Activated naive CD8-positive, alpha-beta T cell (primary cell): ENCODE measurements around the gene HECTD1.
"Not testable (repeated sequence)": the region's sequence is repeated elsewhere in the genome, so short reads cannot be mapped to it uniquely, and the experiment has no call there.

Experiments used
- H3K27ac Mint-ChIP-seq: one replicate; pipeline ENCODE4 v1.8.0; 2021; ENCODE audit warnings: mixed read lengths
- H3K27me3 Mint-ChIP-seq: one replicate; pipeline ENCODE4 v1.8.0; 2021; ENCODE audit warnings: mixed read lengths
- H3K36me3 Mint-ChIP-seq: one replicate; pipeline ENCODE4 v1.8.0; 2021; ENCODE audit warnings: mixed read lengths
- H3K4me1 Mint-ChIP-seq: one replicate; pipeline ENCODE4 v1.8.0; 2021; ENCODE audit warnings: low read depth, mixed read lengths
- H3K4me3 Mint-ChIP-seq: one replicate; pipeline ENCODE4 v1.8.0; 2021; ENCODE audit warnings: mild to moderate bottlenecking, mixed read lengths
- H3K9me3 Mint-ChIP-seq: one replicate; pipeline ENCODE4 v1.8.0; 2021; ENCODE audit warnings: low read depth, mixed read lengths

The HECTD1 gene

GRCh38 chr14:31208546-31209424 is 1.2 kb upstream of the HECTD1 start:
- H3K9me3 Mint-ChIP-seq = no peaks in the 10 kb centered on the region
- H3K36me3 Mint-ChIP-seq = peaks cover 5% of the 10 kb centered on the region
- H3K4me3 Mint-ChIP-seq = peak overlapping the region; percentile 95
- peak overlapping the region; percentile 99 for H3K27ac Mint-ChIP-seq
- no peaks in the 10 kb centered on the region for H3K27me3 Mint-ChIP-seq
- H3K4me1 Mint-ChIP-seq = peaks cover 47% of the 10 kb centered on the region

DNA sequence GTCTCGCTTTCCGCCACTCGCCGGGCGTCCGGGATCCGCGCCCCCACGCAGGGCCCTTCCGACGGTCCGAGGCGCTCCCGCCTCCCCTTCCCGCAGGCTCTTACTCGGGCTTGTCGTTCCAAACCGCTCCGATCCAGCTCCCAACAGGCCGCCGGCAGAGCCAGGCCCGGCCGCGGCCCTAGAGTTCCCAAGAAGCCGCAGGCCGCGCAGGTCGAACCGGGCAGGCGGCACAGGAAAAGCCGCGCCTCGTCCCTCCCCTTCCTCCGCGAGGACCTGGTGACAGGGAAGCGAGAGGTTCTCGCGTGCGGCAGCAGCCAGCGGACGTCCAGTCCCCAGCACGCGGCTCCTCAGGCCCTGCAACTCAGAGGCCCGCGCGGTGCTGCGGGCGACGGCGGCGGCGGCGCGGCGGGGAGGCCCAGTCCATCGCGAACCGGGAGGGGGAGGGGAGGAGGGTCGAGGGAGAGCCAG is 272 bp downstream of the HECTD1 start:
- H3K4me1 Mint-ChIP-seq = peaks cover 58% of the 10 kb centered on the region
- H3K9me3 Mint-ChIP-seq = no peaks in the 10 kb centered on the region
- H3K36me3 Mint-ChIP-seq = peaks cover 11% of the 10 kb centered on the region
- peak overlapping the region; percentile 89 for H3K4me3 Mint-ChIP-seq
- no peaks in the 10 kb centered on the region for H3K27me3 Mint-ChIP-seq
- H3K27ac Mint-ChIP-seq = peak overlapping the region; percentile 92

DNA sequence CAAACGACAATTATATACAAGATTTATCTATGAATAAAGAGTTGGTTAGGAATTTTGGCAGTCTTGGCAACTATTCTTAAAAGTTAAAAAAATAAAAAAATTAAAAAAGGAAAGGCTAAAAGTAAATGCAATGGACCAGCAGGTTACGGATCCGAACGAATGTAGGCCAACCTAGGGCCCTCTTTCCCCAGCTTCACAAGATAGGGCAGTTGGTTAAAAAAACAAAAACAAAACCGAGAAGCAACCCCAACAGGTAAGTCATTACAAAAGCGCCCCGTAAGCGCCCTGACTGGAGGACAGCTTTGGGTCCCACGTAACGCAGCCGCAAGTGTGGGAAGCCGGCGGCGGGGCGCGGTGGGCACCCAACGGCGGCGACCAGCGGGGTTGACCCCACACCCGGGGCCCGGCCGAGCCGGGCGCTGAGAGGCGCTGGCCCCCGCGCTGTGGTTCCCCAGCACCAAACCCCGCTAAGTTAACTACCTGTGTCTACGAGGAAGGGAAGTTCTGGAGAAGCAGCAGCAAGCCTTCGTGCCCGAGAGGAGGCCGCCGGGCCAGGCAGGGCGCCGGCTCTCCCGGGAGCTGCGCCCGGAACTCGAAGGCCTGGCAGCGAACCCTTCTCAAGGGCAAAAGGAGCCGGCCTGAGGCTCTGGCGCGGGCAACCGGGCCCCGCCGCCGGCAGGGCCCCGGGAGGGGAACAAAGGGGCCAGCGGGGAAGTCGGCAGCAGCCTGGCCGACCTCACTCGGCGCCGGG is 882 bp downstream of the HECTD1 start:
- peaks cover 63% of the 10 kb centered on the region for H3K4me1 Mint-ChIP-seq
- H3K9me3 Mint-ChIP-seq = no peaks in the 10 kb centered on the region

GRCh38 chr14:31205681-31206535 is 1.7 kb downstream of the HECTD1 start:
- H3K4me3 Mint-ChIP-seq = peak overlapping the region; percentile 88
- peaks cover 14% of the 10 kb centered on the region for H3K36me3 Mint-ChIP-seq
- H3K27ac Mint-ChIP-seq = peak overlapping the region; percentile 70
- H3K27me3 Mint-ChIP-seq = no peaks in the 10 kb centered on the region
- no peaks in the 10 kb centered on the region for H3K9me3 Mint-ChIP-seq
- H3K4me1 Mint-ChIP-seq = peaks cover 65% of the 10 kb centered on the region

More for the DNA sequence above, 882 bp downstream of the HECTD1 start:
- Mint-ChIP-seq H3K27ac (peak overlapping the region; percentile 70), H3K36me3 (peaks cover 11% of the 10 kb centered on the region), H3K27me3 (no peaks in the 10 kb centered on the region), H3K4me3 (peak overlapping the region; percentile 88)

GRCh38 chr14:31204593-31205534 is 2.7 kb downstream of the HECTD1 start:
- H3K9me3 Mint-ChIP-seq = no peaks in the 10 kb centered on the region
- H3K36me3 Mint-ChIP-seq = peaks cover 17% of the 10 kb centered on the region
- peak overlapping the region; percentile 88 for H3K4me3 Mint-ChIP-seq
- H3K27me3 Mint-ChIP-seq = no peaks in the 10 kb centered on the region
- peak overlapping the region; percentile 4 for H3K27ac Mint-ChIP-seq
- peaks cover 62% of the 10 kb centered on the region for H3K4me1 Mint-ChIP-seq

DNA sequence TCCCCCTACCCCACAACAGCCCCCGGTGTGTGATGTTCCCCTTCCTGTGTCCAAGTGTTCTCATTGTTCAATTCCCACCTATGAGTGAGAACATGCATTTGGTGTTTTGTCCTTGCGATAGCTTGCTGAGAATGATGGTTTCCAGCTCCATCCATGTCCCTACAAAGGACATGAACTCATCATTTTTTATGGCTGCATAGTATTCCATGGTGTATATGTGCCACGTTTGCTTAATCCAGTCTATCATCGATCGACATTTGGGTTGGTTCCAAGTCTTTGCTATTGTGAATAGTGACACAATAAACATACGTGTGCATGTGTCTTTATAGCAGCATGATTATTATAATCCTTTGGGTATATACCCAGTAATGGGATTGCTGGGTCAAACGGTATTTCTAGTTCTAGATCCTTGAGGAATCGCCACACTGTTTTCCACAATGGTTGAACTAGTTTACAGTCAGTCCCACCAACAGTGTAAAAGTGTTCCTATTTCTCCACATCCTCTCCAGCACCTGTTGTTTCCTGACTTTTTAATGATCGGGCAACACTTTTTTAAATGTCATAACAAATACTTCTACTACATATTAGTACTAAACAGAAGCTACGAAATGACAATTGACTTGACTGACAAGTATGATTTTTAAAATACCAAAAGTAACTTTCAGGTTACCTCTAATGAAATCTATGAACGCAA is 3.5 kb downstream of the HECTD1 start:
- not testable (repeated sequence) for H3K27ac Mint-ChIP-seq, H3K27me3 Mint-ChIP-seq, H3K9me3 Mint-ChIP-seq
- peak overlapping the region; percentile 38 for H3K4me3 Mint-ChIP-seq
- peaks cover 21% of the 10 kb centered on the region for H3K36me3 Mint-ChIP-seq
- peaks cover 63% of the 10 kb centered on the region for H3K4me1 Mint-ChIP-seq

- peaks cover 62% of the 10 kb centered on the region for H3K4me1 Mint-ChIP-seq
- H3K27ac Mint-ChIP-seq = peak overlapping the region; percentile 75
- H3K9me3 Mint-ChIP-seq = no peaks in the 10 kb centered on the region
- no peak overlapping the region for H3K4me3 Mint-ChIP-seq
- H3K36me3 Mint-ChIP-seq = peaks cover 22% of the 10 kb centered on the region
- no peaks in the 10 kb centered on the region for H3K27me3 Mint-ChIP-seq
Observed at GRCh38 chr14:31203414-31203742, 4.2 kb downstream of the HECTD1 start.

DNA sequence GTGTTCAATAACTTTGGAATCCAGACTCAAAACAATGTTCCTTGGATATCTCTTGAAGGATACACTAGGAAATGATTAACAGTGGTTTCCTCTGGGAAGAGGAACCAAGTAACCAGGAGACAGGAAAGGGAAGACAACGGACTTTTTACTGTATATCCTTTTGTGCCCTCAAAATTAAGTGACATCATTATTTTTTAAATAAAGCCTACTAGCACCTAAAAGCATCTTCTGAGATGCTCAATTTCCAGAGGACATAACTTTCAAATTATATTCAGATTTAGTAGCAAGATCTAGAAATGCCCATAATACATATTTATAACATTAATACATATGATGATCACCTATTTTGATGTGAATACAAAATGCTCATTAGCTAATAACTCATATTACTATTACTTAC is 6.5 kb downstream of the HECTD1 start:
- H3K27ac Mint-ChIP-seq = no peak overlapping the region
- peaks cover 74% of the 10 kb centered on the region for H3K4me1 Mint-ChIP-seq

DNA sequence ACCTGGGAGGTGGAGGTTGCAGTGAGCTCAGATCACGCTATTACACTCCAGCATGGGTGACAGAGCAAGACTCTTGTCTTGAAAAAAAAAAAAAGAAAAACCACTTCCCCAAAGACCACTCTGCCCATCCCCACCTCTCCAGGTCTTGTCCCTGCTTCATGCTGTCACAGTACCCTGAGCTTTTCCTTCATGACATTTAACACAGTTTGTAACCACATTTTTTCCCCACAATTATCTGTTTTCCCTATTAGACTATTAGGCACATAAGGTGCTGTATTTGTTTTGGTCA is 6.9 kb downstream of the HECTD1 start:
- H3K4me3 Mint-ChIP-seq = no peak overlapping the region
- H3K27me3 Mint-ChIP-seq = no peaks in the 10 kb centered on the region
- peaks cover 73% of the 10 kb centered on the region for H3K4me1 Mint-ChIP-seq
- no peak overlapping the region for H3K27ac Mint-ChIP-seq
- H3K36me3 Mint-ChIP-seq = peaks cover 30% of the 10 kb centered on the region
- H3K9me3 Mint-ChIP-seq = no peaks in the 10 kb centered on the region

More for the DNA sequence above, 6.5 kb downstream of the HECTD1 start:
- peaks cover 30% of the 10 kb centered on the region for H3K36me3 Mint-ChIP-seq
- H3K4me3 Mint-ChIP-seq = no peak overlapping the region
- H3K9me3 Mint-ChIP-seq = no peaks in the 10 kb centered on the region
- H3K27me3 Mint-ChIP-seq = no peaks in the 10 kb centered on the region

DNA sequence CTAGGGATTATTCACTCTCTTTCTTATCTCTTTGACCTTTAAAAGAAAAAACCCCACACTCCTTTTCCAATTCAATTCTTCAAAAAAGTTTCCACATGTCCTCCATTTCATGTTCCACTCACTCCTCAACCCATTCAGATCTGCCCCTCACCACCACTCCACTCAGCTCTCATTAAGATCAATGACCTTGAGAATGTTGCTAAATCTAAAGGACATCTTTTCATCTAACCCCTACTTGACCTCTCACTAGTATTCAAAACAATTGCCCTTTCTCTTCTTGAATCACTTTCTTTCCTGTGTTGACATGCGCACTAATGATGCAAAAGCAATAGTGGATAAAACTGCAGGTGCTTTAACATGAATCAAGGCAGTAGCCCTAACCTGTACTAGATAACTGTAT is 9.9 kb downstream of the HECTD1 start:
- peak overlapping the region; percentile 1 for H3K4me3 Mint-ChIP-seq
- H3K4me1 Mint-ChIP-seq = peaks cover 65% of the 10 kb centered on the region
- no peaks in the 10 kb centered on the region for H3K9me3 Mint-ChIP-seq
- no peaks in the 10 kb centered on the region for H3K27me3 Mint-ChIP-seq
- H3K27ac Mint-ChIP-seq = peak overlapping the region; percentile 70
- H3K36me3 Mint-ChIP-seq = peaks cover 20% of the 10 kb centered on the region

DNA sequence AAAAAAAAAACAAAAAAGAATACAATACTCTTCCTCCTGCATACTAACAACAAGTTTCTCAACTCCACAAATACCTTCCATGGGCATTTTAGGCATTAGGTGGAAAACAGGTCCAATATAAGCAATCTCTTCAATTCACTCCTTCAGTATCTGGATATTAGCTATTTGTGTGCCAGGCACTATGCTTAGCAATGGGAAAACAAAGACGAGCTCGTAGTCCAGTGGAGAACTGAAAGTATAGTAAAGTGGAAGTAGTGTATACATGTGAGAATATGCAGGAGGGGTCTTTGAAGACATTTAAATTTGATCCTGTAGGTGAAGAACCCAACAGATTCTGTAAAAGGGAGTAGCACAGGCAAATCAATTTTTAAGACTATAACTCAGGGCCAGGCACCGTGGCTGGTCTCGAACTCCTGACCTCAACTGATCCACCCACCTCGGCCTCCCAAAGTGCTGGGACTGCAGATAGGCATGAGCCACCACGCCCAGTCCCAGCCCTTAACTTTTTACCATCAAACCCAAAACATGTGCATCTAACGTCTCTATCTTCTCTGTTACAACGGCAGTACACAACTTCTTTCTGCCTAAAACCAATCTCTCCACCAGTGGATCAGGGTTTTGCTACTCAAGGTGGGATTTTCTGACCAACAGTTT is 10.6 kb downstream of the HECTD1 start:
- peak overlapping the region; percentile 70 for H3K27ac Mint-ChIP-seq
- no peak overlapping the region for H3K4me3 Mint-ChIP-seq
- no peaks in the 10 kb centered on the region for H3K27me3 Mint-ChIP-seq
- H3K9me3 Mint-ChIP-seq = no peaks in the 10 kb centered on the region
- peaks cover 61% of the 10 kb centered on the region for H3K4me1 Mint-ChIP-seq
- peaks cover 19% of the 10 kb centered on the region for H3K36me3 Mint-ChIP-seq

GRCh38 chr14:31194661-31195060 is 12.9 kb downstream of the HECTD1 start:
- Mint-ChIP-seq H3K9me3 (no peaks in the 10 kb centered on the region), H3K27me3 (no peaks in the 10 kb centered on the region), H3K4me3 (no peak overlapping the region), H3K4me1 (peaks cover 56% of the 10 kb centered on the region), H3K36me3 (peaks cover 14% of the 10 kb centered on the region), H3K27ac (no peak overlapping the region)

- no peak overlapping the region for H3K4me3 Mint-ChIP-seq
- H3K9me3 Mint-ChIP-seq = no peaks in the 10 kb centered on the region
- peak overlapping the region; percentile 64 for H3K27ac Mint-ChIP-seq
- no peaks in the 10 kb centered on the region for H3K27me3 Mint-ChIP-seq
- H3K4me1 Mint-ChIP-seq = peaks cover 58% of the 10 kb centered on the region
- H3K36me3 Mint-ChIP-seq = peaks cover 12% of the 10 kb centered on the region
Observed at GRCh38 chr14:31194095-31194494, 13.5 kb downstream of the HECTD1 start.
